Measurements from ENCODE around the gene CHRDL2.

The CHRDL2 gene

DNA sequence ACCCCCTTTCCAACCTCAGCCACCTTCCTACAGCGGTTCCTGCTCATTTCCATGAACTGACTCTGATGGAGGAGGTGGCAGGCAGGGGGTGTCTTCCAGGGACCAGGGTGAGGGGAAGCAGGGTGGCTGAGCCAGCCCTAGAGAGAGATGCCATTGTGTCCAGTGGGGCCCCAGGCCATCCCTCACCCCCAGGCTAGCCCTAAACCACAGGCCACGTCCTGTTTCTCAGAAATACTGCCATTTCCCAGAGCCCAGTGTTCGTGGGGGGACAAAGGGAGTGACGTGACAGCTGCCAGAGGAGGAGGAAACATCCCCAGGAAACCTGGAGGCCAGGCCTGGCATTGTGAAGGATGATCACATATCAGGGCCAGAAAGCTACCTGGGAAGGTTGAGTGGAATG lies 39.5 kb downstream of the CHRDL2 start:
- H3K27ac Mint-ChIP-seq = no peak overlapping the region
- no peaks in the 10 kb centered on the region for H3K9me3 Mint-ChIP-seq
- H3K4me3 Mint-ChIP-seq = no peak overlapping the region
- no peaks in the 10 kb centered on the region for H3K4me1 Mint-ChIP-seq (ENCODE audit: low read depth)
- H3K27me3 Mint-ChIP-seq (ENCODE audit: low read depth) = peaks cover 1% of the 10 kb centered on the region
- no peaks in the 10 kb centered on the region for H3K36me3 Mint-ChIP-seq (ENCODE audit: low read depth)

- Mint-ChIP-seq H3K27ac (no peak overlapping the region), H3K9me3 (no peaks in the 10 kb centered on the region), H3K4me3 (no peak overlapping the region)
These were observed 41.6 kb downstream of the CHRDL2 start for GRCh38 chr11:74689666-74690065.

DNA sequence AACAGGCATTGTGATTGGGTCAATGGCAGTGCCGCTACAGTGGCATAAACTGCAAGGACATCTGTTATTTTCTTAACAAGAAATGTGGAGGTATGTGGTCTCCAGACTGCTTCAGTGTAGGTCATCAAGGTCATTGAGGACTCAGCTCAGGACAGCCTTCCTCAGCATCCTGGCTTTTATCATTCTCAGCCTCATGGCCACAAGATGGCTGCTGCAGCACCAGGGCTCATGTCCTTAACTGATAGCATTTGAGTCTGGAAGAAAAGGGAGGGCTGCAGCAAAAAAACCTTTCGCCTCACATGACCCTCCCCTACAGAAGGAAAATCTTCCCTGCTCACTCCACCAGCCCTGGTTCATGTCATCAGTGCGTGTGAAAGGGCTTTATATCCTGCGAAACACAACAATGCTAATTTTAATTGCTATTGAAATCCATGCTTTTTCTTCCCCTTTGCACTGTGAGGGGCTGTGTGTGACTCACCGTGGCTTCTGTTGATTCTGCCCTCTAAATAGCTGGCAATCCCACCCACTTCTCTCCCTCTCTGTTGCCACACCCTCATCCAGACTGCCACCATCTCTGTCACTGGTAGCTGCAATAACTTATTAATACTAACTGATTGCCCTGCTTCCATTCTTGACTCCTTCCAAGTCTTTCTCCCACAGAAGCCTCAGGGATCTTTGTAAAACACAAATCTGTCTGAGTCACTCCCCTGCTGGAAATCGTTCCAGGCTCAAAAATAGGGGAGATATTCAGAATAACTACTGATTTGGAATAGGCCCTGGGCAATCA lies 43.8 kb downstream of the CHRDL2 start:
- Mint-ChIP-seq H3K36me3 (ENCODE audit: low read depth) (no peaks in the 10 kb centered on the region), H3K27me3 (ENCODE audit: low read depth) (peaks cover 30% of the 10 kb centered on the region), H3K9me3 (no peaks in the 10 kb centered on the region), H3K4me3 (no peak overlapping the region), H3K27ac (no peak overlapping the region), H3K4me1 (ENCODE audit: low read depth) (no peaks in the 10 kb centered on the region)

More at GRCh38 chr11:74689666-74690065, 41.6 kb downstream of the CHRDL2 start:
- Mint-ChIP-seq H3K27me3 (ENCODE audit: low read depth) (peaks cover 11% of the 10 kb centered on the region), H3K4me1 (ENCODE audit: low read depth) (no peaks in the 10 kb centered on the region), H3K36me3 (ENCODE audit: low read depth) (no peaks in the 10 kb centered on the region)

DNA sequence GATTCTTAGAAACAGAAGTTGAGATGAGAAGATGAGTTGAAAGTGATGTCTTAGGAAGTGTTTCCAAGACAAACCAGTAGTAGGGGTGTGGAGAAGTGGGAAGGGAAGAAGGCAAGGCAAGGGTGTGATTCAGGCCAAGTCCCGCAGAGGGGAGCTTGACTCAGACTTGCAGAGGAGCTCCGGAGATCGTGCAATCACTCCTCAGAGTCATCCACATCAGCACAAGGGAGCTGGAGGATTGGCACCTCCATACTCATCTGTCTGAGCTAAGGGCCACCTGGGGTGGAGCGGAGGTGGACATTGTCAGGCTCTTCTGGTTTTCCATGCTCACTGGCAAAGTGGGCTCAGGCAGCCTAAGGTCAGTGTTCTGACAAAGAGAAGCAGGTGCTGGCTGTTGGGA lies 44.4 kb downstream of the CHRDL2 start:
- H3K27me3 Mint-ChIP-seq (ENCODE audit: low read depth) = peaks cover 34% of the 10 kb centered on the region
- no peak overlapping the region for H3K4me3 Mint-ChIP-seq
- no peaks in the 10 kb centered on the region for H3K4me1 Mint-ChIP-seq (ENCODE audit: low read depth)
- H3K27ac Mint-ChIP-seq = no peak overlapping the region
- H3K9me3 Mint-ChIP-seq = no peaks in the 10 kb centered on the region
- no peaks in the 10 kb centered on the region for H3K36me3 Mint-ChIP-seq (ENCODE audit: low read depth)

DNA sequence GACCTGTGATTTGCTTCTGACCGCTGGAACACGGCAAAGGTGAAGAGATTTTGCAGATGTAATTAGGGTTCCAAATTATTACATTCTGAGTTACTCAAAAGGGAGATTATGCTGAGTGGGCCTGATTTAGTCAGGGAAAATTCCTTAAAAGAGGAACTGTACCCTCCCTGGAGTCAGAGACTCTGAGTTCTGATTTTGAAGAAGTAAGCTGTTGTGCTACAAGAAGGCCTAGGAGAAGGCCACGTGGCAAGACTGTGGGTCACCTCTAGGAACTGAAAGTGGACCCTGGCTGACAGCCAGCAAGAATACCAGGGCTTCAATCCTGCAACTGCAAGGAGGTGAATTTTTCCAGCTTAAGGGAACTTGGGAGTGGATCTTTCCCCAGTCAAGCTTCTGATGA lies 45.3 kb downstream of the CHRDL2 start:
- H3K4me1 Mint-ChIP-seq (ENCODE audit: low read depth) = no peaks in the 10 kb centered on the region
- no peak overlapping the region for H3K27ac Mint-ChIP-seq
- H3K36me3 Mint-ChIP-seq (ENCODE audit: low read depth) = no peaks in the 10 kb centered on the region
- H3K4me3 Mint-ChIP-seq = no peak overlapping the region
- H3K27me3 Mint-ChIP-seq (ENCODE audit: low read depth) = peaks cover 39% of the 10 kb centered on the region
- H3K9me3 Mint-ChIP-seq = no peaks in the 10 kb centered on the region

GRCh38 chr11:74685338-74685737 lies 45.9 kb downstream of the CHRDL2 start:
- Mint-ChIP-seq H3K27ac (no peak overlapping the region), H3K36me3 (ENCODE audit: low read depth) (no peaks in the 10 kb centered on the region), H3K4me3 (no peak overlapping the region), H3K9me3 (no peaks in the 10 kb centered on the region), H3K4me1 (ENCODE audit: low read depth) (no peaks in the 10 kb centered on the region), H3K27me3 (ENCODE audit: low read depth) (peaks cover 39% of the 10 kb centered on the region)

- no peak overlapping the region for H3K4me3 Mint-ChIP-seq
- H3K4me1 Mint-ChIP-seq (ENCODE audit: low read depth) = no peaks in the 10 kb centered on the region
- H3K9me3 Mint-ChIP-seq = no peaks in the 10 kb centered on the region
- peaks cover 39% of the 10 kb centered on the region for H3K27me3 Mint-ChIP-seq (ENCODE audit: low read depth)
- no peaks in the 10 kb centered on the region for H3K36me3 Mint-ChIP-seq (ENCODE audit: low read depth)
- H3K27ac Mint-ChIP-seq = no peak overlapping the region
These were observed 46.6 kb downstream of the CHRDL2 start for GRCh38 chr11:74684661-74685060.

DNA sequence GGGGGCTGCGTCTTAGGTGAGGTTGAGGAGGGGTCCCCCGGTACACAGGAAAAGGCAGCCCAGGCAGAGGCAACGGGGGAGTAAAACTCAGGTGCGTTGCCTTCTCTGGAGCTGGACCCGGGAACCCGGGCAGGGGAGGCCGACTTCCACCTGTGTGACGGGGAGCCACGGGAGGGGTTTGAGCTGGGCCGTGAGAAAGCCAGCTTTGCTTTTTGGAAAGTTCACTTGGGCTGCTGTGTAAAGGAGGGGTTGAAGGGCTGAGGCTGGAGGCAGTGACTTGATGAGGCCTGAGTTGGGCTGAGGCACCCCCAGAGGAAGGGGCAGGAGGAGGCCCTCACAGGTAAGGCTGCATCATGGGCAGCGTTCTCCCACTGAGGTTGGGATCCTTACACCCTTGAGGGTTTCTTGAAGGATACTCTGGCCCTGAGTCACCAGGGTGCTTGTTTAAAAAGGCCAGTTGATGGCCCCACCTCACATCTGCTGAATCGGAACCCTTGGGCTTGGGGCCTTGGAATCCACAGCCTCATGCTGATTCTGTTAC lies 47.2 kb downstream of the CHRDL2 start:
- H3K36me3 Mint-ChIP-seq (ENCODE audit: low read depth) = no peaks in the 10 kb centered on the region
- H3K4me3 Mint-ChIP-seq = no peak overlapping the region
- no peaks in the 10 kb centered on the region for H3K4me1 Mint-ChIP-seq (ENCODE audit: low read depth)
- no peak overlapping the region for H3K27ac Mint-ChIP-seq
- H3K9me3 Mint-ChIP-seq = no peaks in the 10 kb centered on the region
- peaks cover 39% of the 10 kb centered on the region for H3K27me3 Mint-ChIP-seq (ENCODE audit: low read depth)

DNA sequence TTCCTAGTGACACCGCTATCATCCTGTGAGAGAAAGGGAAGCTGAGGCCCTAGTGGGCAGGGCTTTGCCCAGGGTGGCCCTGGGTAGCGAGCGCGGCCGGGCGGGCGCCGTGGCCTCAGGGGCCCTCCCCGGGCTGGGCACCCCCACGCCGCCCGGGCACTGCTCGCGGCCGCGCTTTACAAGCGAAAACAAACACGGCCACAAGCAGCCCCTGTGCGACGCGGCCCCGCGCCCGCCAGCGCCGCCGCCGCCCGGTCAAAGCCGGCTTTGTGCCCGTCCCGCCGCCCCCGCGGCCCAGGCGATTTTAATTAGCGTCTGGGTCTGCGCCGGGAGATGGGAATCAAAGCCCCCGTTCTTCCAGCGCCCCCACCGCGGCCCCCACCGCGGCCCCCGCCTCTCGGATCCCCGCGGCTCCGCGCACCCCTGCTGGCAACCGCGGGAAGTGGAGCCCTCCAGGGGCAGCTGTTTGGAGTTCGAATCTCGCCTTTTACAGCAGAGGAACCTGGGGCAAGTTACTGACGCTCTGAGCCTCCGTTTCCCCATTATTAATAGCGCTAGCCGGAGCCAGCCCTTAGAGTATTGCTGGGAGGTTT lies 47.9 kb downstream of the CHRDL2 start:
- no peaks in the 10 kb centered on the region for H3K36me3 Mint-ChIP-seq (ENCODE audit: low read depth)
- H3K4me3 Mint-ChIP-seq = no peak overlapping the region
- peaks cover 39% of the 10 kb centered on the region for H3K27me3 Mint-ChIP-seq (ENCODE audit: low read depth)
- H3K9me3 Mint-ChIP-seq = no peaks in the 10 kb centered on the region
- no peak overlapping the region for H3K27ac Mint-ChIP-seq
- no peaks in the 10 kb centered on the region for H3K4me1 Mint-ChIP-seq (ENCODE audit: low read depth)

- no peak overlapping the region for H3K27ac Mint-ChIP-seq
- H3K4me3 Mint-ChIP-seq = no peak overlapping the region
These were observed 48.4 kb downstream of the CHRDL2 start for GRCh38 chr11:74682731-74683278.

DNA sequence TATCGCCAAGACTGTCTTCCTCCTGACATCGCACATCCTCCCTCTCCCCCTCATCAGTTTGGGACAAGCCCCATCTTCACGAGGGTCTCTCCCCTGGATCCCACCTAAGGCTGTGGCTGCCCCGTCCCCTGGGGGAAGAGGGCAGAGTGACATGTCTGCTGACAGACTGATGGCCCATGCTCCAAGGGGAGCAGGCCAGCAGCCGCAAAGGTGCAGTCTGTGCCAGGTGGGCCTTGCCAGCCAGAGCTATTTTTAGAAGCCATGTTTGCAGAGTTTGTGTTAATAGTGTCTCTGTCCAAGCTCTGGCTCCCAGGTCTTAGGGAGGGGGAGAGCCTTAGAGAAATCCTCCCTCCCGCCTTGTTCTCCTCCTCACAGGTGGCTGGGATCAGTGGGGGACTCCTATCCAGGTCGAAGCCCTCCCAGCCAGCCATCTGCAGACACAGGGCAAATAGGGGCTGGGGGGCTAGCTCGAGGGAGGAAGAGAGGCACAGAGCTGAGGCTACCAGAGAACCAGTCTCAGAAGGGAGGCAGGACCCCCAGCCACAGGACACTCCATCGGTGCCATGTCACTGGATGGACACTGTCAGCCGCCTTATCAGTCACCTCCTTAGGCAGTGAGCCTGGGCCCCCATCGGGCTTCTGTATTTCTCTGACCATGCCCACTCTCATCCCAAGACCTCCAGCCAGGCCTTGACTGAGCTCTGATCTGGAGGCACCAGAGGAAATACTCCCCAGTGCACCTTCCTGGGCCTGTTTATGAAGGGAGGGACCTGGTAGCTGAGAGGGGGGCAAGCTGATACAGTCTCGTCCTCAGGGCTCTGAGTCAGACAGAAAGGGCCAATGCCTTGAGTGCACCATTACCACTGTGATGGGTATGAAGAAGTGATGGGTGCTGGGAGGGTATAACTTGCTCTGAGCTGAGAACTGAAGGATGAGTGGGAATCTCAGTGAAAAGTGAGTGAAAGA lies 49.3 kb downstream of the CHRDL2 start:
- Mint-ChIP-seq H3K4me3 (no peak overlapping the region), H3K9me3 (no peaks in the 10 kb centered on the region), H3K27ac (no peak overlapping the region), H3K4me1 (ENCODE audit: low read depth) (no peaks in the 10 kb centered on the region), H3K36me3 (ENCODE audit: low read depth) (no peaks in the 10 kb centered on the region), H3K27me3 (ENCODE audit: low read depth) (peaks cover 39% of the 10 kb centered on the region)

More at GRCh38 chr11:74682731-74683278, 48.4 kb downstream of the CHRDL2 start:
- Mint-ChIP-seq H3K4me1 (ENCODE audit: low read depth) (no peaks in the 10 kb centered on the region), H3K27me3 (ENCODE audit: low read depth) (peaks cover 39% of the 10 kb centered on the region), H3K9me3 (no peaks in the 10 kb centered on the region), H3K36me3 (ENCODE audit: low read depth) (no peaks in the 10 kb centered on the region)

GRCh38 chr11:74680703-74681531 lies 50.3 kb downstream of the CHRDL2 start:
- Mint-ChIP-seq H3K4me3 (no peak overlapping the region), H3K4me1 (ENCODE audit: low read depth) (no peaks in the 10 kb centered on the region), H3K27me3 (ENCODE audit: low read depth) (peaks cover 34% of the 10 kb centered on the region), H3K9me3 (no peaks in the 10 kb centered on the region), H3K36me3 (ENCODE audit: low read depth) (no peaks in the 10 kb centered on the region), H3K27ac (no peak overlapping the region)

DNA sequence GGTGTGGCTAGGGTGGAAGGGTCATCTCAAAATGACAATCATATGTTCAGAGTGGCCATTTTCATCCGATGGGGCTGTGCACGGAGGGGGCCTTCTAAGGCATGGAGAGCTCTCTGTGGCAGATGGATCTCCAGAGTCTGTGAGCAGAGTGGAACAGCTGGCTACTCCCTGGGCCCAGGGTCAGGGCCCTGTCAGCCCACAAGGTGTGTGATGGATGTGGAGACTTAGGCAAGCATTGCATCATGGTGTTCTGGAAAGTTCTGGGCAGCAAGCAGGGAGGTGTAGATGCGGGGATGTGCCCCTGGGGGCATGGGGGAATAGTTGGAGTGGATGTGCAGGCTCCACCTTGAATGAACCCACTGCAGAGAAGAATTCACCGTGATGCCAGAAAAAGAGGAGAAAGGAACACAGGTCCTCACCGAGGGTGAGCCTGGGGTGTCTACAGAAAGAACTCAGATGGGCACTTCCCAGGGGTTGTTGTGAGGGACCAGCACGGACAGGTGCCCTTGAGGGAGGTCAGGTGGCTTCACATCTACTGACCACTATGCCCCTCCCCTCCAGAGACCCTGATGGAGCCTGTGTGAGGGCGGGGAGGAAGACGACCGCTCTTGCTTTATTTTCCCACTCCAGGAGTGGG lies 51.1 kb downstream of the CHRDL2 start:
- H3K27me3 Mint-ChIP-seq (ENCODE audit: low read depth) = peaks cover 33% of the 10 kb centered on the region
- H3K4me3 Mint-ChIP-seq = no peak overlapping the region
- H3K27ac Mint-ChIP-seq = no peak overlapping the region
- H3K9me3 Mint-ChIP-seq = no peaks in the 10 kb centered on the region
- no peaks in the 10 kb centered on the region for H3K36me3 Mint-ChIP-seq (ENCODE audit: low read depth)
- no peaks in the 10 kb centered on the region for H3K4me1 Mint-ChIP-seq (ENCODE audit: low read depth)
